Measurements from ENCODE around the gene SCNN1G. TPM values are rescaled to one million over a fixed set of nuclear protein-coding genes. Genes with fewer than 3 reads are reported as not detected.

SCNN1G gene
- total and polyA plus RNA-seq, 4 donors: 0.28 to 0.56 (median 0.36) TPM

DNA sequence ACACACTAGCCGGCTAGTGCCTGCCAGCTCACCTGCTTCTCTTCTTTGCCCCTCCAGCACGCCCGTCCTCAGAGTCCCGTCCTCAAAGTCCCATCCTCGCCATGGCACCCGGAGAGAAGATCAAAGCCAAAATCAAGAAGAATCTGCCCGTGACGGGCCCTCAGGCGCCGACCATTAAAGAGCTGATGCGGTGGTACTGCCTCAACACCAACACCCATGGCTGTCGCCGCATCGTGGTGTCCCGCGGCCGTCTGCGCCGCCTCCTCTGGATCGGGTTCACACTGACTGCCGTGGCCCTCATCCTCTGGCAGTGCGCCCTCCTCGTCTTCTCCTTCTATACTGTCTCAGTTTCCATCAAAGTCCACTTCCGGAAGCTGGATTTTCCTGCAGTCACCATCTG is 3.6 kb downstream of the SCNN1G start:
- Histone ChIP-seq H3K27me3 (ENCODE audit: control insufficient read depth, insufficient read depth, low read length) (peaks cover 17% of the 10 kb centered on the region), H3K27ac (ENCODE audit: low read depth, low read length) (no peak overlapping the region), H3K4me1 (ENCODE audit: control insufficient read depth, insufficient read depth, low read length) (peaks cover 13% of the 10 kb centered on the region), H3K9me3 (ENCODE audit: control insufficient read depth, insufficient read depth, low read length) (no peaks in the 10 kb centered on the region), H3K4me3 (ENCODE audit: low read depth, low read length) (no peak overlapping the region), H3K36me3 (ENCODE audit: control insufficient read depth, insufficient read depth, low read length) (no peaks in the 10 kb centered on the region)
- WGBS (ENCODE audit: insufficient coverage): 74% methylated on average over 24 of the region's 24 CpGs
- DNase-seq (ENCODE audit: low read depth in 4 of 6, low spot score in 6 of 6): no peak

DNA sequence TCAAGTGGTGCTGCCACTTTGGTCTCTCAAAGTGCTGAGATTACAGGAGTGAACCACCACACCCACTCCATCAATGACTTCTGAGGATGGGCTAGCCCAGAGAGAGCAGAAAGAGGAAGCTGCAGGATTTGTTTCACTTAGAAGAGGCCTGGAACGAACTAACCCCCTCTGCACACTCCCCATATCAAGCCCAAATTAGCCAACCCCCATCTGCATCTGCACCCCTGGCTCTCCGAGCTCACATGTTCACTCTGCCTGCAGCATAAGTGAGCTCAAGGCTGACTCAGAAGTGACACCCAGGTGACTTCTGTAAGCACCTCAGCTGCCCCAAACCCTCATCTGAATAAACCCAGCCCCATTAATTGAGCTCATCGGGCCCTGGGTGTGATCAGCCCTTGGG is 4.8 kb downstream of the SCNN1G start:
- Histone ChIP-seq H3K36me3 (ENCODE audit: control insufficient read depth, insufficient read depth, low read length) (no peaks in the 10 kb centered on the region), H3K27me3 (ENCODE audit: control insufficient read depth, insufficient read depth, low read length) (peaks cover 15% of the 10 kb centered on the region), H3K27ac (ENCODE audit: low read depth, low read length) (no peak overlapping the region), H3K4me3 (ENCODE audit: low read depth, low read length) (no peak overlapping the region), H3K9me3 (ENCODE audit: control insufficient read depth, insufficient read depth, low read length) (no peaks in the 10 kb centered on the region), H3K4me1 (ENCODE audit: control insufficient read depth, insufficient read depth, low read length) (peaks cover 10% of the 10 kb centered on the region)
- DNase-seq (ENCODE audit: low read depth in 4 of 6, low spot score in 6 of 6): no peak
- WGBS (ENCODE audit: insufficient coverage): 84% methylated on average over 3 of the region's 3 CpGs

DNA sequence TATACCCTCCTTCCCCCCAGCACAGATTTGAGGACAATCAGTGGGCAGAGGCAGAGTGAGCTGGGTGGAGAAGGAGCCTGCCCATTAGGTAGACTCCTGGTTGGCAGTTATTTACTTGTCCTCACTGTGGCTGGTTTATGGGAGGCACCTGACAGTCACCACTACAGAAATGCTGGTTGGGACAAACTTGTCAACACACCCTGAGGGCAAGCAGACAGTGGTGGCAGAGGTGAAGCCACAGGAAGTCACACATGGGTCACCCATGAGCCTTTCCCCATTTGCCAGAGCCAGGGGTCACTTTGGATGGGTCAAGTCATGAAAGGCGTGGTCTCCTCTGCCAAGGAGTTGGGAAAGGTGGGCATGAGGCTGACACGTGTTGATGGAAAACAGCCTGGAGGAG is 6.4 kb downstream of the SCNN1G start:
- Histone ChIP-seq H3K36me3 (ENCODE audit: control insufficient read depth, insufficient read depth, low read length) (no peaks in the 10 kb centered on the region), H3K9me3 (ENCODE audit: control insufficient read depth, insufficient read depth, low read length) (no peaks in the 10 kb centered on the region), H3K27me3 (ENCODE audit: control insufficient read depth, insufficient read depth, low read length) (peaks cover 3% of the 10 kb centered on the region), H3K4me3 (ENCODE audit: low read depth, low read length) (no peak overlapping the region), H3K4me1 (ENCODE audit: control insufficient read depth, insufficient read depth, low read length) (no peaks in the 10 kb centered on the region), H3K27ac (ENCODE audit: low read depth, low read length) (no peak overlapping the region)
- WGBS (ENCODE audit: insufficient coverage): 92% methylated on average over 2 of the region's 2 CpGs
- no peak for DNase-seq (ENCODE audit: low read depth in 4 of 6, low spot score in 6 of 6)

GRCh38 chr16:23194497-23195221 is 12.1 kb downstream of the SCNN1G start:
- H3K4me3 ChIP-seq (ENCODE audit: low read depth, low read length): no peak overlapping the region
- no peaks in the 10 kb centered on the region for H3K36me3 ChIP-seq (ENCODE audit: control insufficient read depth, insufficient read depth, low read length)
- WGBS (ENCODE audit: insufficient coverage): 91% methylated on average over 9 of the region's 9 CpGs
- H3K27me3 ChIP-seq (ENCODE audit: control insufficient read depth, insufficient read depth, low read length): peaks cover 2% of the 10 kb centered on the region
- H3K27ac ChIP-seq (ENCODE audit: low read depth, low read length): no peak overlapping the region
- no peaks in the 10 kb centered on the region for H3K4me1 ChIP-seq (ENCODE audit: control insufficient read depth, insufficient read depth, low read length)
- no peaks in the 10 kb centered on the region for H3K9me3 ChIP-seq (ENCODE audit: control insufficient read depth, insufficient read depth, low read length)
- no peak for DNase-seq (ENCODE audit: low read depth in 4 of 6, low spot score in 6 of 6)

DNA sequence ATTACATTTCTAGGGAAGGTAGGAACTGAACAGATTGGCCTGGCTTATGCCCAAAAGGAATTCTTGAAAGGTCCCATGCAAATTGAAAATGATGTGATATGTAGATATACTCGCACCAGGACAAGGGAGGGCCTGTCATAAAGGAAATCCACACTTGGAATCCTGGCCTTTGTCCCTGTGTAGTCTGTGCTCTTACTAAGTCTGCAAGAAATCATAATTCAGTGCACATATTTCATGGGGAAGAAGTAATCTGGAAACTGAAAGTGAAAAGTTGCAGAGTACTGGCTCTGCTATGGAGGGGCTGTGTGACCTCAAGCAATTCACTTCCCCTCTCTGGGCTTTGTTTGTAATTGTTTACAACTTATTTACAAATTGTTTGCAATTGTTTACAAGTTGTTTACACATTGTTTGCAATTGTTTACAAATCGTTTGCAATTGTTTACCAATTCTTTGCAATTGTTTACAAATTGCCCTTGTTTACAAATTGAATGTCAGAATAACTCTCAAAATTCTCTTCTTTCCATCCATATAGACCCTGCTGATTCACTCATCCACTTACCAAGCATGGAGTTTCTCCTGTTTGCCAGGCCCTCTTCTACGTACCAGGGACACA is 12.9 kb downstream of the SCNN1G start:
- Histone ChIP-seq H3K27me3 (ENCODE audit: control insufficient read depth, insufficient read depth, low read length) (peaks cover 2% of the 10 kb centered on the region), H3K9me3 (ENCODE audit: control insufficient read depth, insufficient read depth, low read length) (no peaks in the 10 kb centered on the region), H3K36me3 (ENCODE audit: control insufficient read depth, insufficient read depth, low read length) (no peaks in the 10 kb centered on the region), H3K4me1 (ENCODE audit: control insufficient read depth, insufficient read depth, low read length) (no peaks in the 10 kb centered on the region), H3K4me3 (ENCODE audit: low read depth, low read length) (no peak overlapping the region), H3K27ac (ENCODE audit: low read depth, low read length) (no peak overlapping the region)
- 56% methylated on average over 1 of the region's 3 CpGs for WGBS (ENCODE audit: insufficient coverage)
- peak in 1 of 6 donors; percentile 31 for DNase-seq (ENCODE audit: low read depth in 4 of 6, low spot score in 6 of 6)

GRCh38 chr16:23196539-23196938 is 14.0 kb downstream of the SCNN1G start:
- DNase-seq (ENCODE audit: low read depth in 4 of 6, low spot score in 6 of 6): no peak
- whole genome bisulfite sequencing (ENCODE audit: insufficient coverage): 46% methylated on average over 4 of the region's 5 CpGs
- H3K27ac ChIP-seq (ENCODE audit: low read depth, low read length): no peak overlapping the region

GRCh38 chr16:23202166-23202565 is 19.6 kb downstream of the SCNN1G start:
- Histone ChIP-seq H3K27me3 (ENCODE audit: control insufficient read depth, insufficient read depth, low read length) (no peaks in the 10 kb centered on the region), H3K4me3 (ENCODE audit: low read depth, low read length) (no peak overlapping the region), H3K27ac (ENCODE audit: low read depth, low read length) (no peak overlapping the region), H3K4me1 (ENCODE audit: control insufficient read depth, insufficient read depth, low read length) (no peaks in the 10 kb centered on the region), H3K9me3 (ENCODE audit: control insufficient read depth, insufficient read depth, low read length) (no peaks in the 10 kb centered on the region), H3K36me3 (ENCODE audit: control insufficient read depth, insufficient read depth, low read length) (no peaks in the 10 kb centered on the region)
- 94% methylated on average over 1 of the region's 1 CpG for WGBS (ENCODE audit: insufficient coverage)
- no peak for DNase-seq (ENCODE audit: low read depth in 4 of 6, low spot score in 6 of 6)

More at GRCh38 chr16:23196539-23196938, 14.0 kb downstream of the SCNN1G start:
- Histone ChIP-seq H3K9me3 (ENCODE audit: control insufficient read depth, insufficient read depth, low read length) (no peaks in the 10 kb centered on the region), H3K27me3 (ENCODE audit: control insufficient read depth, insufficient read depth, low read length) (peaks cover 2% of the 10 kb centered on the region), H3K4me3 (ENCODE audit: low read depth, low read length) (no peak overlapping the region), H3K4me1 (ENCODE audit: control insufficient read depth, insufficient read depth, low read length) (no peaks in the 10 kb centered on the region), H3K36me3 (ENCODE audit: control insufficient read depth, insufficient read depth, low read length) (no peaks in the 10 kb centered on the region)

- no peak overlapping the region for H3K27ac ChIP-seq (ENCODE audit: low read depth, low read length)
- no peaks in the 10 kb centered on the region for H3K4me1 ChIP-seq (ENCODE audit: control insufficient read depth, insufficient read depth, low read length)
- WGBS (ENCODE audit: insufficient coverage): 60% methylated on average over 7 of the region's 7 CpGs
- peak in 1 of 6 donors; percentile 72 for DNase-seq (ENCODE audit: low read depth in 4 of 6, low spot score in 6 of 6)
- no peak overlapping the region for H3K4me3 ChIP-seq (ENCODE audit: low read depth, low read length)
- H3K27me3 ChIP-seq (ENCODE audit: control insufficient read depth, insufficient read depth, low read length): no peaks in the 10 kb centered on the region
- no peaks in the 10 kb centered on the region for H3K36me3 ChIP-seq (ENCODE audit: control insufficient read depth, insufficient read depth, low read length)
- H3K9me3 ChIP-seq (ENCODE audit: control insufficient read depth, insufficient read depth, low read length): no peaks in the 10 kb centered on the region
Measured at GRCh38 chr16:23206986-23207385, 24.4 kb downstream of the SCNN1G start.

DNA sequence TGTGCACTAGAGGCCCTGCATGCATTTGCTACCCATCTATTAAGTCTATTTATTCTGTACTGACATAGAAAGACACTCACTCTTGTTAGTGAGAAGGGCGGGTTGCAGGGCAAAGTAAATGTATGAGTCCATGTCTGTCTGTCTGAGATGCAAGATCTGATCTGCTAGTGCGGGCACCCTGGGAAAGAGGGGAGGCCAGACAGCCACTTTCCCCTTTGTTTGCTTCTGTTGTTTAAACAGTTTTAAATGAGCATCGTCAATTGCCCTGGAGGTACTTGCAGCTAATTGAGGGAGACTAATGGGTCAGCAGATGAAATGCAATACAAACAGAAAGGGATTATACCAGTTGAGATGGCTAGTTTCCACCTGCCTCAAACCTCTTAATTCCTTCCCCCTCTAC is 24.9 kb downstream of the SCNN1G start:
- Histone ChIP-seq H3K4me1 (ENCODE audit: control insufficient read depth, insufficient read depth, low read length) (no peaks in the 10 kb centered on the region), H3K36me3 (ENCODE audit: control insufficient read depth, insufficient read depth, low read length) (no peaks in the 10 kb centered on the region), H3K9me3 (ENCODE audit: control insufficient read depth, insufficient read depth, low read length) (no peaks in the 10 kb centered on the region), H3K4me3 (ENCODE audit: low read depth, low read length) (no peak overlapping the region), H3K27me3 (ENCODE audit: control insufficient read depth, insufficient read depth, low read length) (no peaks in the 10 kb centered on the region), H3K27ac (ENCODE audit: low read depth, low read length) (no peak overlapping the region)
- peak in 1 of 6 donors; percentile 85 for DNase-seq (ENCODE audit: low read depth in 4 of 6, low spot score in 6 of 6)
- WGBS (ENCODE audit: insufficient coverage): 54% methylated on average over 2 of the region's 3 CpGs

- Histone ChIP-seq H3K27ac (ENCODE audit: low read depth, low read length) (no peak overlapping the region), H3K27me3 (ENCODE audit: control insufficient read depth, insufficient read depth, low read length) (no peaks in the 10 kb centered on the region), H3K4me3 (ENCODE audit: low read depth, low read length) (no peak overlapping the region), H3K9me3 (ENCODE audit: control insufficient read depth, insufficient read depth, low read length) (no peaks in the 10 kb centered on the region), H3K4me1 (ENCODE audit: control insufficient read depth, insufficient read depth, low read length) (no peaks in the 10 kb centered on the region), H3K36me3 (ENCODE audit: control insufficient read depth, insufficient read depth, low read length) (no peaks in the 10 kb centered on the region)
- WGBS (ENCODE audit: insufficient coverage): 90% methylated on average over 9 of the region's 9 CpGs
- DNase-seq (ENCODE audit: low read depth in 4 of 6, low spot score in 6 of 6): no peak
Measured at GRCh38 chr16:23209606-23210005, 27.1 kb downstream of the SCNN1G start.

All from spinal cord (tissue), 10 donors.